Neuronal stem cell (in vitro differentiated cells): ENCODE data around the gene CBX8.
A peak's percentile ranks its signal among the peaks of the same experiment; 100 is the strongest.

ENCODE experiments used
- DNase-seq: peaks from one replicate; pipeline ENCODE4 v3.0.0-alpha.2; 2013; ENCODE audit warnings: low spot score
- H2AFZ ChIP-seq: one replicate; pipeline ENCODE4 v1.6.1; 2013; ENCODE audit warnings: mild to moderate bottlenecking, low read length, inconsistent platforms
- H2AK5ac ChIP-seq: 2 replicates; pipeline ENCODE4 v1.6.1; 2013; ENCODE audit warnings: low read depth, mild to moderate bottlenecking, inconsistent platforms, low read length, moderate library complexity, mixed read lengths
- H2BK120ac ChIP-seq: 2 replicates; pipeline ENCODE4 v1.6.1; 2013; ENCODE audit warnings: low read depth, mild to moderate bottlenecking, inconsistent platforms, low read length, moderate library complexity, mixed read lengths
- H2BK12ac ChIP-seq: one replicate; pipeline ENCODE4 v1.6.1; 2013; ENCODE audit warnings: low read length, inconsistent platforms
- H2BK15ac ChIP-seq: 2 replicates; pipeline ENCODE4 v1.6.1; 2013; ENCODE audit warnings: mild to moderate bottlenecking, low read length, inconsistent platforms, mixed read lengths
- H2BK5ac ChIP-seq: one replicate; pipeline ENCODE4 v1.6.1; 2013; ENCODE audit warnings: inconsistent platforms, mild to moderate bottlenecking, low read length, moderate library complexity
- H3K14ac ChIP-seq: one replicate; pipeline ENCODE4 v1.6.1; 2013; ENCODE audit warnings: low read length, inconsistent platforms
- H3K18ac ChIP-seq: 2 replicates; pipeline ENCODE4 v1.6.1; 2013; ENCODE audit warnings: low read length, inconsistent platforms
- H3K23ac ChIP-seq: 2 replicates; pipeline ENCODE4 v1.6.1; 2013; ENCODE audit warnings: low read depth, mild to moderate bottlenecking, mixed read lengths, low read length, inconsistent platforms; ENCODE audit not compliant: poor library complexity
- H3K27ac ChIP-seq: replicated peaks from 3 replicates; pipeline ENCODE4 v1.5.1; 2013; ENCODE audit warnings: low read length, inconsistent platforms
- H3K27me3 ChIP-seq, 3 experiments: 2 replicates each; pipeline ENCODE4 v1.6.1; 2013; ENCODE audit warnings: low read length in 3 of 3, mild to moderate bottlenecking in 2 of 3, inconsistent platforms in 1 of 3, low read depth in 1 of 3, mixed read lengths in 1 of 3, moderate library complexity in 1 of 3; ENCODE audit not compliant: control insufficient read depth in 3 of 3, insufficient read depth in 3 of 3
- H3K36me3 ChIP-seq, 2 donors: replicated peaks in 1 of 2; 2 replicates each; pipeline ENCODE4 v1.6.1; 2013; ENCODE audit warnings: low read length in 2 of 2; ENCODE audit not compliant: control insufficient read depth in 2 of 2, insufficient read depth in 2 of 2
- H3K4ac ChIP-seq: 2 replicates; pipeline ENCODE4 v1.6.1; 2013; ENCODE audit warnings: inconsistent platforms, mild to moderate bottlenecking, low read length, moderate library complexity
- H3K4me1 ChIP-seq, 2 donors: 1 replicate in 1 of 2; 2 replicates in 1 of 2; pipeline ENCODE4 v1.6.1; 2013; ENCODE audit warnings: low read length in 2 of 2, low read depth in 1 of 2; ENCODE audit not compliant: control insufficient read depth in 2 of 2, insufficient read depth in 1 of 2
- H3K4me2 ChIP-seq: one replicate; pipeline ENCODE4 v1.6.1; 2013; ENCODE audit warnings: mild to moderate bottlenecking, low read length, inconsistent platforms; ENCODE audit not compliant: insufficient read depth, poor library complexity, severe bottlenecking
- H3K4me3 ChIP-seq, 2 donors: 2 replicates each; pipeline ENCODE4 v1.5.1; 2013; ENCODE audit warnings: low read length in 2 of 2, mild to moderate bottlenecking in 2 of 2, inconsistent platforms in 1 of 2, moderate library complexity in 1 of 2
- H3K79me1 ChIP-seq: one replicate; pipeline ENCODE4 v1.6.1; 2013; ENCODE audit warnings: low read depth, mild to moderate bottlenecking, inconsistent platforms, low read length, moderate library complexity
- H3K9ac ChIP-seq: one replicate; pipeline ENCODE4 v1.6.1; 2013; ENCODE audit warnings: mild to moderate bottlenecking, low read depth, low read length, inconsistent platforms; ENCODE audit not compliant: poor library complexity
- H3K9me3 ChIP-seq, 2 donors: replicated peaks in 1 of 2; 2 replicates each; pipeline versions ENCODE3 to v1.6.1; 2013; ENCODE audit warnings: low read length in 2 of 2, mild to moderate bottlenecking in 2 of 2, inconsistent platforms in 1 of 2, low read depth in 1 of 2, mixed read lengths in 1 of 2, moderate library complexity in 1 of 2; ENCODE audit not compliant: control insufficient read depth in 2 of 2, insufficient read depth in 1 of 2
- H4K8ac ChIP-seq: one replicate; pipeline ENCODE4 v1.6.1; 2013; ENCODE audit warnings: low read depth, mild to moderate bottlenecking, inconsistent platforms, low read length, moderate library complexity
- H4K91ac ChIP-seq: one replicate; pipeline ENCODE4 v1.6.1; 2013; ENCODE audit warnings: low read length, low read depth, mild to moderate bottlenecking, inconsistent platforms; ENCODE audit not compliant: poor library complexity
- WGBS, 2 donors: extraction: QIAGEN DNeasy Blood & Tissue Kit; methylation state at CpG; one replicate each; pipeline ENCODE4 v1.1.7; 2013; ENCODE audit warnings: missing lambda C conversion rate in 2 of 2, mixed read lengths in 1 of 2; ENCODE audit not compliant: insufficient read length in 2 of 2, insufficient replicate concordance in 1 of 2; ENCODE audit errors: extremely low coverage in 2 of 2; 5-methylcytosine and 5-hydroxymethylcytosine counted together

The CBX8 gene

GRCh38 chr17:79761894-79762589 lies 34.8 kb downstream of the CBX8 start:
- no peak for DNase-seq
- no peak overlapping the region for H4K8ac ChIP-seq
- peak overlapping the region; percentile 27 for H2BK15ac ChIP-seq
- no peak overlapping the region for H4K91ac ChIP-seq
- no CpG with 5 or more reads among the region's 19 CpGs for WGBS, 2 donors
- H2BK120ac ChIP-seq: no peak overlapping the region
- H2AFZ ChIP-seq: no peak overlapping the region
- no peaks in the 10 kb centered on the region for H3K4me1 ChIP-seq
- peak overlapping the region; percentile 60 for H3K18ac ChIP-seq
- H3K36me3 ChIP-seq: no peaks in the 10 kb centered on the region
- H2BK5ac ChIP-seq: no peak overlapping the region
- H3K4me2 ChIP-seq: no peak overlapping the region
- no peak overlapping the region for H3K14ac ChIP-seq
- no peak overlapping the region for H3K27ac ChIP-seq
- no peak overlapping the region for H3K4ac ChIP-seq
- no peak overlapping the region for H3K9ac ChIP-seq
- H2AK5ac ChIP-seq: no peak overlapping the region
- H3K23ac ChIP-seq: no peak overlapping the region
- no peak overlapping the region for H3K4me3 ChIP-seq
- no peak overlapping the region for H2BK12ac ChIP-seq
- peaks cover 4% of the 10 kb centered on the region for H3K79me1 ChIP-seq
- no peaks in the 10 kb centered on the region for H3K9me3 ChIP-seq
- H3K27me3 ChIP-seq: peaks cover 0 to 1% (median 0%) of the 10 kb centered on the region in 3 experiments

DNA sequence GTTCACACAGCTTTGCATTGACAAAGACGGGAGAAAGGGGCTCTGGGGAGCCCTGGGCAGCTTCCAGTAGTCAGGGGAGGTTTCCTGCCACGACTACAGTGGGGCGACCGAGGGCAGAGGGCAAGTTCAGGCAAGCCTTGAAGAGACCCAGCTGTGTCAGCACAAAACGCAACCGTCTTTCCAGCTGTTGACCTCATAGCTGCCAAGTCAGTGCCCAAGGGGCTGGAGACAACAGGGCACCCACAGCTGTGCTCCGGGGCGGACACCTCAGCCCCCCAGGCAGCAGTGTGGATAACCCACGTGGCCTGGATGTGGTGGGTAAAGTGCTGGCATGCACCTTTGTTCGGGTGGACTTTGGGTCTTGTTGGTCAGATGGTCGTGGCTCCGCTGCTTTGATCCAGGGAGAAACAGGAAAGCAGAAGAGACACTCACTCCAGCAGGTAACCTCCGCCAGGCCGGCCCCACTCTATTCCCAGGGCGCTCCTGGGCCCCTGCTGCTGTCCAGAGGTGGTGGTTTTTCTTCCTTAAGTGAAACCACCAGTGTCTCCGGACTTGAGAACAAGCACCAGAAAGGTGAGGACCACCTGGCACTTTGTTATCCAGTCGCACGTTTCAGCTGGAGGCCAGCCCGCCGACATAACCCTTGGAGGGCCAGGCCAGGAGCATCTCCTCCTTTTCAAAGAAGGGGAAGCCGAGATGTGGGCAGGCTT lies 36.5 kb downstream of the CBX8 start:
- Histone ChIP-seq H3K23ac (no peak overlapping the region), H3K27me3 (peaks cover 0 to 1% (median 0%) of the 10 kb centered on the region in 3 experiments), H3K27ac (no peak overlapping the region), H3K9ac (no peak overlapping the region), H3K18ac (peak overlapping the region; percentile 5), H3K4me2 (no peak overlapping the region), H2BK5ac (peak overlapping the region; percentile 19), H2BK120ac (no peak overlapping the region), H4K8ac (peak overlapping the region; percentile 29), H2AK5ac (peak overlapping the region; percentile 25), H4K91ac (no peak overlapping the region), H3K9me3 (no peaks in the 10 kb centered on the region), H3K36me3 (no peaks in the 10 kb centered on the region), H3K14ac (no peak overlapping the region), H2BK12ac (no peak overlapping the region), H3K79me1 (peaks cover 4% of the 10 kb centered on the region), H3K4me3 (no peak overlapping the region), H2BK15ac (no peak overlapping the region), H3K4me1 (no peaks in the 10 kb centered on the region), H2AFZ (no peak overlapping the region), H3K4ac (peak overlapping the region; percentile 37)
- WGBS, 2 donors: no CpG with 5 or more reads among the region's 21 CpGs
- no peak for DNase-seq

- Histone ChIP-seq H2AFZ (no peak overlapping the region), H3K4me3 (no peak overlapping the region), H2BK12ac (no peak overlapping the region), H2BK5ac (no peak overlapping the region), H3K4ac (no peak overlapping the region), H3K79me1 (peaks cover 4% of the 10 kb centered on the region), H3K14ac (no peak overlapping the region), H3K4me2 (no peak overlapping the region), H2BK15ac (no peak overlapping the region), H4K8ac (no peak overlapping the region), H3K9ac (no peak overlapping the region), H3K27ac (no peak overlapping the region), H3K23ac (no peak overlapping the region), H3K4me1 (no peaks in the 10 kb centered on the region), H3K9me3 (no peaks in the 10 kb centered on the region), H4K91ac (no peak overlapping the region), H3K27me3 (peaks cover 0 to 3% (median 0%) of the 10 kb centered on the region in 3 experiments), H3K18ac (no peak overlapping the region), H3K36me3 (no peaks in the 10 kb centered on the region), H2AK5ac (no peak overlapping the region), H2BK120ac (no peak overlapping the region)
- no CpG with 5 or more reads among the region's 6 CpGs for WGBS, 2 donors
- no peak for DNase-seq
These were observed 38.6 kb downstream of the CBX8 start for GRCh38 chr17:79758271-79758670.

DNA sequence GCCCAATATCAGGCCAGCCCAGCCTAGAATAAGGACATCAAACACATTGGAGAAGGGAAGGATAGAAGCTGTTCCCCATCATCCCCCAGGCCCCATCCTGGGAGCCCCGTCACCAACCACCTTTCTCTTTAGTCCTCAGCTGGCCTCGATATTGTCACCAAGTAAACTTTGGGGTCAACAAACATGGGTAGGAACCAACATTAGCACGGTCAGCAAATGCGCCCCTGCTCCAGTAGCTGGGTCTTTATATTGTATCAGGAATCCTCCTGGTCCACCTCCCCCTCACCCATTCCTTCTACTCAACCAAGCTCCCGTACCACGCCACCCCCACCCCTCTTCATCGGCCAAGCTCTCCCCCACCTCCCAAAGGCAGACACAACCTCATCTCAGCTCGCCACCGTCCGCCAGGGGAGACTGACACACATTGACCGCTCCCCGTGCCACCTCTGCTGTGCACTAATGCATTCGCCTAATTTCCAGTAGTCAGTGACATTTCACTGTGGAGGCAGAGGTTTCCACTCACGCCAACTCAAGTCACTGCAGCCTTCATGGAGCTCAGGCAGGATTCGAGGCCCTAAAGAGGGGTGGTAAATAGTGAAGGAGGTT lies 39.6 kb downstream of the CBX8 start:
- H3K14ac ChIP-seq: no peak overlapping the region

More for the DNA sequence above, 39.6 kb downstream of the CBX8 start:
- no peak overlapping the region for H4K91ac ChIP-seq
- DNase-seq: no peak
- peak overlapping the region; percentile 63 for H2BK12ac ChIP-seq
- no peaks in the 10 kb centered on the region for H3K4me1 ChIP-seq
- H3K9me3 ChIP-seq: no peaks in the 10 kb centered on the region
- H2AFZ ChIP-seq: no peak overlapping the region
- H3K4me2 ChIP-seq: no peak overlapping the region
- H3K36me3 ChIP-seq: no peaks in the 10 kb centered on the region
- no CpG with 5 or more reads among the region's 15 CpGs for WGBS, 2 donors
- no peak overlapping the region for H3K18ac ChIP-seq
- no peak overlapping the region for H3K27ac ChIP-seq
- no peak overlapping the region for H2BK5ac ChIP-seq
- H2BK15ac ChIP-seq: no peak overlapping the region
- H3K79me1 ChIP-seq: peaks cover 2% of the 10 kb centered on the region
- H3K4ac ChIP-seq: no peak overlapping the region
- no peak overlapping the region for H3K23ac ChIP-seq
- H4K8ac ChIP-seq: no peak overlapping the region
- H3K4me3 ChIP-seq: peak overlapping the region in 1 of 2 donors; percentile 14
- no peak overlapping the region for H2BK120ac ChIP-seq
- no peak overlapping the region for H2AK5ac ChIP-seq
- peaks cover 0 to 3% (median 0%) of the 10 kb centered on the region in 3 experiments for H3K27me3 ChIP-seq
- peak overlapping the region; percentile 63 for H3K9ac ChIP-seq
